Ishikawa (cell line): ENCODE data around the gene NCOA5.

Experiments used
- CEBPB ChIP-seq: IDR thresholded peaks from 2 replicates; pipeline ENCODE4 v1.6.1; 2012
- CREB1 ChIP-seq: IDR thresholded peaks from 2 replicates; pipeline ENCODE4 v1.6.1; 2012; ENCODE audit warnings: low read depth
- EGR1 ChIP-seq: IDR thresholded peaks from 2 replicates; pipeline ENCODE4 v1.6.1; 2012
- EP300 ChIP-seq: IDR thresholded peaks from 2 replicates; pipeline ENCODE4 v1.6.1; 2012; ENCODE audit warnings: borderline replicate concordance
- FOXM1 ChIP-seq: IDR thresholded peaks from 2 replicates; pipeline ENCODE4 v1.6.1; 2012; ENCODE audit warnings: low read depth, borderline replicate concordance
- NFIC ChIP-seq: IDR thresholded peaks from 2 replicates; pipeline ENCODE4 v1.6.1; 2012
- RAD21 ChIP-seq: IDR thresholded peaks from 2 replicates; pipeline ENCODE4 v1.6.1; 2012; ENCODE audit warnings: low read depth
- REST ChIP-seq: IDR thresholded peaks from 2 replicates; pipeline ENCODE4 v1.6.1; 2012; ENCODE audit warnings: low read depth, mild to moderate bottlenecking
- TAF1 ChIP-seq: IDR thresholded peaks from 2 replicates; pipeline ENCODE4 v1.6.1; 2012; ENCODE audit warnings: low read depth, mild to moderate bottlenecking
- TCF12 ChIP-seq: IDR thresholded peaks from 2 replicates; pipeline ENCODE4 v1.6.1; 2012; ENCODE audit warnings: low read depth
- TEAD4 ChIP-seq: IDR thresholded peaks from 2 replicates; pipeline ENCODE4 v1.6.1; 2012
- YY1 ChIP-seq: IDR thresholded peaks from 2 replicates; pipeline ENCODE4 v1.6.1; 2012; ENCODE audit warnings: low read depth
- ZBTB7A ChIP-seq: IDR thresholded peaks from 2 replicates; pipeline ENCODE4 v1.6.1; 2012; ENCODE audit warnings: low read depth
- TF ChIP-seq, protein P1 (sequence below): IDR thresholded peaks from 2 replicates; pipeline ENCODE4 v1.6.1; 2012
- TF ChIP-seq, protein P2 (sequence below): IDR thresholded peaks from 2 replicates; pipeline ENCODE4 v1.6.1; 2012

The NCOA5 gene

DNA sequence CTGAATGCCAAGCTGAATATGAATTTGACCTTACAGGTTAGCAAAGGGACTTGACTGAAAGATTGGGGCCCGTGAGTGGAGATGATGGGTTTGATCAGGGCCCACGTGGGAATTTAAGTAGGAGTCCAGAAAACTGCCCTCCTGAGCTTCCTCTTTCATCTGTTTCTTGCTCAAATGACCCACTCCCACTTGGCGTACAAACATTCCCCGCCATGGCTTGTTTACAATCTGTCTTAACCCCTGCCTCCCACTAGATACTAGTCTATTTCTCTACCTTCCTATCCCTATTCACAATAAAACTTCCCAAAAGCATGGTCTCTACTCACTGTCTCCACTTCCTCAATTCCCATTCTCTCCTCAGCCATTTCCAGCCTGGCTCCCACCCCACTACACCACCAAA lies 71.7 kb downstream of the NCOA5 start:
- TF ChIP-seq ZBTB7A (no peak), CEBPB (no peak), FOXM1 (no peak), NFIC (no peak), TAF1 (no peak), YY1 (no peak), TCF12 (no peak), CREB1 (no peak), EP300 (no peak), RAD21 (no peak), EGR1 (no peak)
- TF ChIP-seq, protein P1, sequence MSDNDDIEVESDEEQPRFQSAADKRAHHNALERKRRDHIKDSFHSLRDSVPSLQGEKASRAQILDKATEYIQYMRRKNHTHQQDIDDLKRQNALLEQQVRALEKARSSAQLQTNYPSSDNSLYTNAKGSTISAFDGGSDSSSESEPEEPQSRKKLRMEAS = no peak
- TF ChIP-seq, protein P2, sequence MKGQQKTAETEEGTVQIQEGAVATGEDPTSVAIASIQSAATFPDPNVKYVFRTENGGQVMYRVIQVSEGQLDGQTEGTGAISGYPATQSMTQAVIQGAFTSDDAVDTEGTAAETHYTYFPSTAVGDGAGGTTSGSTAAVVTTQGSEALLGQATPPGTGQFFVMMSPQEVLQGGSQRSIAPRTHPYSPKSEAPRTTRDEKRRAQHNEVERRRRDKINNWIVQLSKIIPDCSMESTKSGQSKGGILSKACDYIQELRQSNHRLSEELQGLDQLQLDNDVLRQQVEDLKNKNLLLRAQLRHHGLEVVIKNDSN = no peak

DNA sequence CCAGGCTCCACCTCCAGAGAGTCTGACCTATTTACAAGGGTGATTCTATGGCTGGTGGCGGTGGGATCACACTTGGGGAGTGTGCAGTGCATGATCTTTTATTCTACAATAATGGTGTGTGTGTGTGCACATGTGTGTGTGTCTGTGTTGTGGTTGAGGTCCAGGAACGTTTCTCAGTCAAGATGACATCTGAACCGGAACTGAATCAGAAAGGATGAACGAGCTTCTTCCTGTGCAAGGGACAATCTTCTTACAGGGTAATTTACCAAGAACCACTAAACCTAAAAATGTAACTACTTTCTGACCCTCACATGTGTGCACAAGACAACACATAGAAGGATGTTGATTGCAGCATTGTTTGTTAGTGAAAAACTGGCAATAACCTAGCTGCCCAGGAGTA lies 72.5 kb downstream of the NCOA5 start:
- TF ChIP-seq TEAD4 (no peak), CREB1 (no peak), ZBTB7A (no peak), EGR1 (no peak), RAD21 (no peak), REST (no peak), EP300 (no peak), TAF1 (no peak), CEBPB (no peak), NFIC (no peak), FOXM1 (no peak), TCF12 (no peak), YY1 (no peak)
- TF ChIP-seq, protein P2 = no peak
- TF ChIP-seq, protein P1 = no peak

- TF ChIP-seq REST (0 out of 2 replicates have a peak, but pooled peaks have one; percentile 2), YY1 (no peak)
These were observed 75.0 kb downstream of the NCOA5 start for GRCh38 chr20:46014517-46015396.

- 0 out of 2 replicates have a peak, but pooled peaks have one; percentile 6 for TF ChIP-seq REST
- TF ChIP-seq, protein P1 = peak; percentile 49; the same call in 1 of the 2 replicates
- peak; percentile 65 for TF ChIP-seq RAD21
- no peak for TF ChIP-seq FOXM1
- no peak for TF ChIP-seq CREB1
These were observed 75.8 kb downstream of the NCOA5 start for GRCh38 chr20:46013829-46014516.
